ENCODE results near the gene RANBP3L.
"Not testable (repeated sequence)": the region's sequence is repeated elsewhere in the genome, so short reads cannot be mapped to it uniquely, and the experiment has no call there.

RANBP3L gene, protein sequence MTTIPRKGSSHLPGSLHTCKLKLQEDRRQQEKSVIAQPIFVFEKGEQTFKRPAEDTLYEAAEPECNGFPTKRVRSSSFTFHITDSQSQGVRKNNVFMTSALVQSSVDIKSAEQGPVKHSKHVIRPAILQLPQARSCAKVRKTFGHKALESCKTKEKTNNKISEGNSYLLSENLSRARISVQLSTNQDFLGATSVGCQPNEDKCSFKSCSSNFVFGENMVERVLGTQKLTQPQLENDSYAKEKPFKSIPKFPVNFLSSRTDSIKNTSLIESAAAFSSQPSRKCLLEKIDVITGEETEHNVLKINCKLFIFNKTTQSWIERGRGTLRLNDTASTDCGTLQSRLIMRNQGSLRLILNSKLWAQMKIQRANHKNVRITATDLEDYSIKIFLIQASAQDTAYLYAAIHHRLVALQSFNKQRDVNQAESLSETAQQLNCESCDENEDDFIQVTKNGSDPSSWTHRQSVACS

DNA sequence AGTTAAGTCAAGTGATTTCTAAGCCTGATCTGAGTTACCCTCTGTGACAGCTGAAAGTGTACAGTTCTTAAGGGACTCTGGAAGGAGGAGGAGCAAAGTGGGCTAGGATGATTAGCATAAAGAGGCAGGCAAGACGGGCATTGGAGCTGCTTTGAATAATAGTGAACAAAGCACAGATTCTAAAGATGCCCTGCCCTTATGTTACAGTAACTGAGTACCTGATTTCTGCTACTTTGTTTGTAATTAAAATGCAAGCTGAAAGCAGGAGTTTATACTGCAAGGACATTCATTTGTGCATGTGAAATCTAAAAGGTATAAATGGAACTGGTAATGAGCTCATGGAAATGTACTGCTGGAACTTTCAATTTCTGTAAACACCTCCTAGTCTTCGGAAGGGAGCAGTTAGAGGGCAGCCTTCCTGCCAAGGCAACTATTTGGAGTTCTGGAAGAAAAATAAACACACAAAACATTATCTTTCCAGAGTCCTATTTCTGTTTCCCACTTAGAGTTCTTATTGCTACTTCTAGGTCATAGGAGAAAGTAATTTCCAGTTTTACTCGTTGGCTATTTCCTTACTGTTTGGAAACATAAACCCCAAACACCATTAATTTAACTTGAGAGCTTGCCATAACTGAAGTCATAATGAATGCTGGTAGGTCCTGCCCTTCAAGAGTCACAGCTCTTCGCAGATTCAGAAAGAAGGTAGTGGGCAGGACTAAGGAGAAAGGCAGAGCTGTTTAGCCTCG is at the start of gene RANBP3L:
Gene RANBP3L (minus strand): TSS at position 45 of the 746 bp plus-strand sequence. CDS start 486 bp downstream, outside the sequence.
- TF ChIP-seq ZNF274 (IDR thresholded peaks at IDR 0.05; ENCODE audit: low read depth, low read length): no peak
- no peak within 1 kb of the TSS; the same call in 1 of the 2 replicates for H3K4me3 ChIP-seq (ENCODE audit: low read length)

DNA sequence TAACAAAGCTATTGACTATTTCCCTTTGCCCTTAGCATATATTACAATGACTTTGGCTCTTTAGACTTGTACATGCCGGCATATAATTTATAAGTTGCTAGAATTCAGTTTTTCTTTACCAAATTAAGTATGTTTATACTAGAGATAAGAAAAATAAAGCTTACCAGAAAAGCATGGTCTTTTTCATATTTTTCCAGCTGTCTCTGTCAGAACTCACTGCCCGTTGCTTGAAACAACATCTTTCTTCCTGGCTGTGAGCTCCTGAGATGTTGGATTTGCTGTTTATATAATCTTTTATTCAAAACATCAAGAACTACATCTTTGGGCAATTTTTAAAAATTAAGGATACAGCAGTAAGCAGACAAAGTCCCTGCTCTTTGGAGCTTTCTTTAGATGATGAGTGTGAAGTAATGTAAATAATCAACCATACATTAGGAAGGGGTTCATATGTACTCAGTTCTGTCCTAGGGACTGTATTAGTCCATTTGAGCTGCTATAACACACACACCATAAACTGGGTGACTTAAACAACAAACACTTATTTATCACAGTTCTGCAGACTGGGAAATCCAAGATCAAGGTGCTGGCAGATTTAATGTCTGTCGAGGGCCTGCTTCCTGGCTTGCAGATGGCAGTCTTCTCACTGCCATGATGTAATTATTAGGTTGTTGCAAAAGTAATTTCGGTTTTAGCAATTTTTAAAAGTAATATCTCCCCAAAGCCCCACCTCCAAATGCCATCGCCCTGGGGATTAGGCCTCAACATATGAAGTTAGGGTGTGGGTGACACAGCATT is 45.4 kb upstream of the RANBP3L start:
- no peak overlapping the region for H3K4me3 ChIP-seq (ENCODE audit: low read length)
- TF ChIP-seq ZNF274 (IDR thresholded peaks at IDR 0.05; ENCODE audit: low read depth, low read length): no peak

DNA sequence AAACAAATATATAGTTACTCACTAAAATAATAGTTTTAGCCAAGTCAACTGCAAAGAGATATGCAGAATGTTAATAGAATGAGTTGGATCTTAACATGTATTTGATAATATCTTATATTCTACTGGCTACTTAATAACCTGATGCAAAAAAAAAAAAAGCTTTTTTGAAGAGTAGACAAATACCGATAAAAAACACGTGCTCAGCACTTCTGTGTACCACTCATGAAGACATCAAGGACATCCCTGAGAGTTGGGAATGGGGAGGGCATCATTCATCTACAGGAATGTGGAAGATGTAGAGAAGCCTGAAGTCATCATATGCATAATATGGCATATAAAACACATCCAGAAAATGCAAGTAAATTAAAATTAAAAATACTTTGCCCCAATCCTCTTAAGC is 43.2 kb upstream of the RANBP3L start:
- no peak for TF ChIP-seq ZNF274 (IDR thresholded peaks at IDR 0.05; ENCODE audit: low read depth, low read length)
- no peak overlapping the region for H3K4me3 ChIP-seq (ENCODE audit: low read length)

DNA sequence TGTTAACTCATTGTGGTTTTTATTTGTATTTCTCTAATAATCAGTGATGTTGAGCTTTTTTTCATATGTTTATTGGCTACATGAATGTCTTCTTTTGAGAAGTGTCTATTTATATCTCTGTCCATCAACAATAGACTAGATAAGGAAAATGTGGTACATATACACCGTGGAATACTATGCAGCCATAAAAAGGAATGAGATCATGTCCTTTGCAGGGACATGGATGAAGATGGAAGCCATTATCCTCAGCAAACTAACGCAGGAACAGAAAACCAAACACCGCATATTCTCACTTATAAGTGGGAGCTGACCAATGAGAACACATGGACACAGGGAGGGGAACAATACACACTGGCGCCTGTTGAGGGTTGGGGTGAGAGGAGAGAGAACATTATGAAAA is 40.0 kb upstream of the RANBP3L start:
- not testable (repeated sequence) for H3K4me3 ChIP-seq (ENCODE audit: low read length)

DNA sequence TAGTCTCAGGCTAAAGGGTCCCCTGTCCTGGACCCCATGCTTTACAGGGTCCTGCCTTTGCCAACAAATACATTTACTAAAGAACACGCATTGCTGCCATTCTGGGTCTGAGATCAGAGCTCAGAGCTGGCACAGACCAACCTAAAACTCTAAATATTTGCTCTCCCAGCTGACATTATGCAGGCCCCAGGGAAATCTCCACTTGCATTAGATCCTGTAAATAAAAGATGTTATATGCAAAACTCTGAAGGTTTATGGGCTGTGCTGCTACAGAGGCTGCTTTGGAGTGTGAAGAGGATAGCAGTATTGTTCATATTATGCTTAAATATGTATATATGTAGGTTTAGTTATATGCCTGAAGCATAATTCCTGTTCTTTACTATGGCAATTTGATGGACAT is 35.9 kb upstream of the RANBP3L start:
- H3K4me3 ChIP-seq (ENCODE audit: low read length): no peak overlapping the region
- no peak for TF ChIP-seq ZNF274 (IDR thresholded peaks at IDR 0.05; ENCODE audit: low read depth, low read length)

DNA sequence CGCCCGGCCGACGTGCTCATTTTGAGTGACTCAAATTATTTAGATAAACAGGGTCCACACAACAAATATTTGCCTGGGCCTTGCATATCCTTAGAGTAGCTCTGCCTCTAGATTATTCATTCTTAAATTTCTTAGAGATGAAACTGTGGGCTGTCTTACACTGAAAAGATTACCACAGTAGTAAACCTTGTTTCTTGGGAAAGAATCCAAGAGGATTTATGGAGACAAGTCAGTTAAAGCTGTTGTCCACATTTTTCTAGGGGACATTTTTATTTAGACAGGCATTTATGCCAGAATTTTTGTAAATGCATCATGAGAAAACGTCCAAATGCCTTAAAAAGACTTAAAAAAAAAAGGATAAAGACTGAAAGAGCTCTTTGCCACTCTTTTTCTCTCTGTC is 32.6 kb upstream of the RANBP3L start:
- H3K4me3 ChIP-seq (ENCODE audit: low read length): no peak overlapping the region
- no peak for TF ChIP-seq ZNF274 (IDR thresholded peaks at IDR 0.05; ENCODE audit: low read depth, low read length)

DNA sequence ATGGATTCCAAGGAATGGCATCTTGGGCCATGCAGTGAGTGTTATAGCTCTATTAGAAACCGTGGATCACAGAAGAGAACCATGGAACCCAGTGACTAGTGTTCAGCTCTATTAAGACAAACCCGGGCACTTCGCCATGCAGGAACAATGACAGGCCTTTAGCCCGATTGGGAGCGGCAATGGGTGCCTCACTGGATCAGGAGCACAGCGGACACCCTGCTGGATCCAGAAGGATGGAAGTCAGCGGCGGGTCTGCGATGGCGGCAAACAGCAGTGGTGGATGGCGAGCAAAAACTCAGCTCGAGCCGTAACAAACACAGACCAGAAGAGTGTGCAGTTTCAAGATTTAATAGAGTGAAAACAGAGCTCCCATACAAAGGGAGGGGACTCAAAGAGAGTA is 31.0 kb upstream of the RANBP3L start:
- H3K4me3 ChIP-seq (ENCODE audit: low read length): not testable (repeated sequence)

DNA sequence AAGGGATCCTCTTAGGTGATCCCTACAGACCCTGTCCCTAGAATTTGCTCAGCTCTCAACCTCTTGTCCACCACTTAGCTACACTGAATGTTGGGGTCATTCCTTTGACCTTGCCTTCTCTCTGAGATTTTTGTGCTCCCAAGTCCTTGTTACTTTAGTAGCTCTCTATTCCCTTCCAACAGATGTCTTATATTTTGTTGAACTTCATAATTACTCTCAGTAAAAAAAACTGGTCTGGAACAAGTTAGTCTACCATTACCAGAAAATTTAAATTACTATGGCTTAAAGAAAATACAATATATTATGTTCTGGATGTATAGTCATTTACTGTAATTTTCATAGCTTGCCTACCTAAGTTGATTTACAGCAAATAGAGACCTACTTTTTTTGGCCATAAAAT is 23.5 kb upstream of the RANBP3L start:
- no peak for TF ChIP-seq ZNF274 (IDR thresholded peaks at IDR 0.05; ENCODE audit: low read depth, low read length)
- no peak overlapping the region for H3K4me3 ChIP-seq (ENCODE audit: low read length)

DNA sequence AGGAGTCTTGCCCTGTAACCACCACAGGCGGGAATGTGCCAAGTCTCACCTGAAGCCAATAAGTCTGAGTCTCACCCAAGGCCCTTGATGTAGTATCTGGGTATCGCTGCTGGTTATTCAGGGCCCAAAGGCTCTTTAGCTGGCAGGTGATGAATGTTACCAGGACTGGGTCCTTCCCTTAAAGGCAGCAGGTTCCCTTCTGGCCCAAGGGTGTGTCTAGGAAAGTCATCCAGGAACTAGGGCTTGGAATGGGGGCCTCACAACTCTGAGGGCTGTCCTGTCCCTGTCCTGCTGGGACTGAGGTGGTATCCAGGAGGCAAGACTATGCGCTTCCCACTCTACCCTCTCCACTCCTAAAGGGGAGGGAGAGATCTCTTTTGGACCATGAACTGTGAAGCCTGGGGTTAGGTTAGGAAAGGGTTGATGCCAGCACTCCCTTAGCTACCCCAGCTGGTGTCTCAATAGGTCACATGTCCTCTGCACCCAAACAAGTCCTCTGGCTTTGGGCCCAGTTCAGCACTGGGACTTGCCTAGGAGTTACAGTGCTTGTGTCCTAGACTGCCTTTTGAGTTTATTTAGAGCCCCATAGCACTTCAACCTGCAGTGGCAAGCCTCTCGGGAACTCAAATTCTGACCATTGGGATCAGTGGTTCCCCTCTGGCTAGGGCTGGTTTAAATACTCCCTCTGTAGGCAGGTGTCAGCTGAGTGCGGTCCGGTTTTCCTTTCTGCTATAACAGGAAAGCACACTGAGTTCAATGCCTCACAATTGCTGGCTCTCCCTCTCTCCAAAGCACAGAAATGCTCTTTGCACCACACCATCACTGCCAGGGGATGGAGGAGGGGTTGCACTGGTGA is 22.5 kb upstream of the RANBP3L start:
- TF ChIP-seq ZNF274 (IDR thresholded peaks at IDR 0.05; ENCODE audit: low read depth, low read length): no peak
- no peak overlapping the region for H3K4me3 ChIP-seq (ENCODE audit: low read length)

DNA sequence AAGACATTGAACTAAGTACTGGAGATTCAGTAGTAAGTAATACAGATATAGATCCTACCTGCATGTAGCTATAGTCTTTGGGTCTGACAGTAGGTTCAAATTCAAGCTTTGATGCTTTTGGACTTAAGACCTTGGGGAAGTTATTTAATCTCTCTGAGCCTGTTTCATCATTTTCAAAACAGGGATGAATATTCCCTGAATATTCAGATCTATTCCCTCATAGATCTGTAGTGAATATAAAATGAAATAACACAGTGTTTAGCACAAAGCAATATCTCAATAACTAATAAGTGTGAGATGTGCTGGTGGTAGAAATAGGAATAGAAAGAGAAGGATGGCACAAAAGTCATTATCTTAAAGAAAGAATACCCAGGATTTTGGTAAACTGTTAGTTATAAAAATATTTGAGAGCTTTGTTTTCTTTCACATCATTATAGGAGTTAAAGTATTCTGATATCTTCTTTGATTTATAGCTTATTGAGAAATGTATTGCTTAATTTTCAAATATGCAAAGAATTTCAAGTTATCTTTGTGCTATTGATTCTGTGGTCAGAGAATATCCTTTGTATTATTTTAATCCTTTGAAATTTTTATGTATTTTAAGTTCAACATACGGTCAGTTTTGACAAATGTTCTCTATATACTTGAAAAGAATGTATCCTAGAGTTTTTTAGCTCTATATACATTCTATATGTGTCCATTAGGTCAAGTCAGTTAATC is 11.4 kb upstream of the RANBP3L start:
- TF ChIP-seq ZNF274 (IDR thresholded peaks at IDR 0.05; ENCODE audit: low read depth, low read length): no peak
- H3K4me3 ChIP-seq (ENCODE audit: low read length): no peak overlapping the region

DNA sequence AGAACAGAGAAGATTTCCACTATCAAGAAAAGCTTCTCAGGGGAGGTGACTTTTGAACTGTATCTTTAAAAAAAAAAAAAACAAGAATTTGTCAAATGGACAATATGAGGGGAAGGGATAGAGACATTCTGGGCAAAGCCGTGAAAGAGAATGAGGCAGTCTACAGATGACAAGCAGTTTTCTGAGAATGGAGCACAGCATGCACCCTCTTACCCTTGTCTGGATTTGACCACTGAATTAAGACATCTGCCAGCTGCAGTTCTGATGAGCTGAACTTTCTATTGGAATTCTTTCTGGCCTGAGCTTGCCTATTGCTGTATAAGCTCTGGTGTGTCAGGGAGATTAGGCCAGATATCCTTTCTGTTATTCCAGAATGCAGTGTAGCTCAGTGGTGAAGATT is 10.3 kb upstream of the RANBP3L start:
- no peak for TF ChIP-seq ZNF274 (IDR thresholded peaks at IDR 0.05; ENCODE audit: low read depth, low read length)
- no peak overlapping the region for H3K4me3 ChIP-seq (ENCODE audit: low read length)

DNA sequence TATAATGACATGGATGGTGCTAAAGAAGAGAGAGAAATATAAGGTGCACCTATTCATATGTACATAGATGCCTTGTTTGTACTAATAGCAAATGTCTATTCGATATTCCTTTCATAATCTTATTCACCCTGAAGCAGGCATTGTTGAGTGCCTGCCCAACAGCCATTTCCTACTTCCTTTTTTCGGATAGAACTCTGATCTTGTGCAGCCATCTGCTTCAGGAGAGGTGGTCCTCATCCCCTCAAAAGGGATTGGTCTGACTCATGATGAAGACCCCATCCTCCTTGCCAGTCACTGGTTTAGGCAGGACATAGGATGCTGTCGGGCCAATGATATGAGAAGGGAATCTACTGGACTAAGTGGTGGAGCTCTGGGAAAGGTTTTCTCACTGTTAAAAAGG is 8.4 kb upstream of the RANBP3L start:
- no peak for TF ChIP-seq ZNF274 (IDR thresholded peaks at IDR 0.05; ENCODE audit: low read depth, low read length)
- no peak overlapping the region for H3K4me3 ChIP-seq (ENCODE audit: low read length)

Data from GM08714 (cell line).